HG03571 (cell line): ENCODE results near the gene TNRC18.
"Not testable (repeated sequence)": the region's sequence is repeated elsewhere in the genome, so short reads cannot be mapped to it uniquely, and the experiment has no call there.

Experiments used
- ATAC-seq: cut with Tn5 transposase; IDR thresholded peaks from one replicate; pipeline ENCODE4 v1.9.1; 2021; ENCODE audit not compliant: unreplicated experiment

TNRC18 gene, protein sequence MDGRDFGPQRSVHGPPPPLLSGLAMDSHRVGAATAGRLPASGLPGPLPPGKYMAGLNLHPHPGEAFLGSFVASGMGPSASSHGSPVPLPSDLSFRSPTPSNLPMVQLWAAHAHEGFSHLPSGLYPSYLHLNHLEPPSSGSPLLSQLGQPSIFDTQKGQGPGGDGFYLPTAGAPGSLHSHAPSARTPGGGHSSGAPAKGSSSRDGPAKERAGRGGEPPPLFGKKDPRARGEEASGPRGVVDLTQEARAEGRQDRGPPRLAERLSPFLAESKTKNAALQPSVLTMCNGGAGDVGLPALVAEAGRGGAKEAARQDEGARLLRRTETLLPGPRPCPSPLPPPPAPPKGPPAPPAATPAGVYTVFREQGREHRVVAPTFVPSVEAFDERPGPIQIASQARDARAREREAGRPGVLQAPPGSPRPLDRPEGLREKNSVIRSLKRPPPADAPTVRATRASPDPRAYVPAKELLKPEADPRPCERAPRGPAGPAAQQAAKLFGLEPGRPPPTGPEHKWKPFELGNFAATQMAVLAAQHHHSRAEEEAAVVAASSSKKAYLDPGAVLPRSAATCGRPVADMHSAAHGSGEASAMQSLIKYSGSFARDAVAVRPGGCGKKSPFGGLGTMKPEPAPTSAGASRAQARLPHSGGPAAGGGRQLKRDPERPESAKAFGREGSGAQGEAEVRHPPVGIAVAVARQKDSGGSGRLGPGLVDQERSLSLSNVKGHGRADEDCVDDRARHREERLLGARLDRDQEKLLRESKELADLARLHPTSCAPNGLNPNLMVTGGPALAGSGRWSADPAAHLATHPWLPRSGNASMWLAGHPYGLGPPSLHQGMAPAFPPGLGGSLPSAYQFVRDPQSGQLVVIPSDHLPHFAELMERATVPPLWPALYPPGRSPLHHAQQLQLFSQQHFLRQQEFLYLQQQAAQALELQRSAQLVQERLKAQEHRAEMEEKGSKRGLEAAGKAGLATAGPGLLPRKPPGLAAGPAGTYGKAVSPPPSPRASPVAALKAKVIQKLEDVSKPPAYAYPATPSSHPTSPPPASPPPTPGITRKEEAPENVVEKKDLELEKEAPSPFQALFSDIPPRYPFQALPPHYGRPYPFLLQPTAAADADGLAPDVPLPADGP (N-terminal part only)

DNA sequence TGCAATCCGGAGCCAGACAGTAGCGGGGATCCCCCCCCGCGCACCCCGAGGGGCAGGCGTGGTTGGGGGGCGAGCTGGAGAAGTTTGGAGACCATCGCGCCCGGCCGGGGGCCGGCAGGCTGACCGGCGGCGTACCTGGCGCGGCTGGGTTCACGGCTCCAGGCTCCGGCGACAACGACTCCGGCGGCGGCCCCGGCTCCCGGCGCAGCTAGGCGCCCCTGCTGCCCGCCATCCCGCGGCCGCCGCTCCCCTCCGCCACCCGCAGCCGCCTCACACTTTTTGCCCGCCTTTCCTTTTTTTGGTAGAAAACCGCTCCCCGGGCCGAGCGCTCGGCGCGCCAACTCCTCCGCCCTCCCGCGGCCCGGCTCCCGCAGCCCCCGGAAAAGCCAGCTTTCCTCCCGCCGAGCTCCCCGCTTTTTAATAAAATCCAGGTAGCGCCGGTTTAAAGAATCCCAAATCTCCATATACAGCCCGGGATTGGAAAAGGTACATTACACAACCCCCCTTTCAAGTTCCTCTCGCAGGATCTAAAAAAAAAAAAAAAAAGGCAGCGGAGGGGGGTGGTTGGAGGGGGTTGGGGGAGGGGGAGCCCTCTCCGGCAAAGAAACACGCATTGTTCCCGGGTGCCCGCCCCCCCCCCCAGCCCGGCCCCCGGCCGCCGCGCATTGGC, at the start of gene TNRC18:
TSS of gene TNRC18 (minus strand) at position 529 of the 670 bp plus-strand sequence. CDS start 2,588 bp downstream, outside the sequence.
- ATAC-seq = no peak

DNA sequence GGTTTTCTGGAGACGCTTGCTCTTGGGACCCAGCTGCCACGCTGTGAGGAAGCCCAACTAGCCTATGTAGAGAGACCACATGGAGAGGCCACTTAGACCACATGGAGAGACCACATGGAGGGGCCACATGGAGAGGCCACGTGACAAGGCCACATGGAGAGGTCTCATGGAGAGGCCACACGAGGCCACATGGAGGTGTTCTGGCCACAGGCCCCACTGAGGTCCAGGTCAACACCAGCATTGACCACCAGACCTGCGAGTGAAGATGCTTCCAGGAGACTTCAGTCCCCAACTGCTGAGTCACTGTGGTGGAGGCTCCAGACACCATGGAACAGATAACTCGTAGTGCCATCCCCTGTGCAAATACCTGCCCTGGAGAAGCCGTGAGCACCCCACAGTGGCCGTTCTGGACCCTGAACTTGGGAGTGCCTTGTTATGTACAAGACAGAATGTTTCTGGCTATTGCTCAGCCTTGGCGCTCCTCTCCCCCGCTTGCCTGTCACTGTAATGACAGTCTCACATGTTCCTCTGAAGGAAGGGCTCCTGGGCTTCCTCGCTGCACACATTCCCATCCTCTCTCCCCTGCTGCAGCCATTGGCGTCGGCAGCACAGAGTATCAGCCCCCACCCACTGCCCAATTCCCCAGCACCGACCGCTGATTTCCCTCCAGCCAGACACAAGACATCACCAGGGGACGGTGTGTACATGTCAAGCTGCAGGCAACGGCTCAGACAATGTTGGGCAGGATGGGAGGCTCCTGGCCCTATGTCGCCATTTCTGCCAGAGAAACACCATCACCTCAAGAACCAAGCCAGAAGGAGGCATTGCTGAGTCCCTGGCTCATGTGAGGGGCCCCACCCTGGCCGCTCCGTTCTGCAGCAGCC, 49.0 kb upstream of the TNRC18 start:
- ATAC-seq = no peak

DNA sequence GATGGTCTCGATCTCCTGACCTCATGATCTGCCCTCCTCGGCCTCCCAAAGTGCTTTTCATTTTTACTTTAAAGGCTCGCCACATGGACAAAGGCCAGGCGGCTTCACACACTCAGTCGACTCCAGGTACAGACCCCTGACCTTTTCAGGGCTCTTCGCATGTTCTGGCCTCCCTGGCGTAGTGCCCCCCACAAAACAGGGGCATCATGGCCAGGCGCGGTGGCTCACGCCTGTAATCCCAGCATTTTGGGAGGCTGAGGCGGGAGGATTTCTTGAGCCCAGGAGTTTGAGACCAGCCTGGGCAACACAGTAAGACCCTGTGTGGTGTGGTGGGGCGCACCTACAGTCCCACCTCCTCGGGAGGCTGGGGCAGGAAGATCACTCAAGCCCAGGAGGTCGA, 48.0 kb upstream of the TNRC18 start:
- ATAC-seq = not testable (repeated sequence)

DNA sequence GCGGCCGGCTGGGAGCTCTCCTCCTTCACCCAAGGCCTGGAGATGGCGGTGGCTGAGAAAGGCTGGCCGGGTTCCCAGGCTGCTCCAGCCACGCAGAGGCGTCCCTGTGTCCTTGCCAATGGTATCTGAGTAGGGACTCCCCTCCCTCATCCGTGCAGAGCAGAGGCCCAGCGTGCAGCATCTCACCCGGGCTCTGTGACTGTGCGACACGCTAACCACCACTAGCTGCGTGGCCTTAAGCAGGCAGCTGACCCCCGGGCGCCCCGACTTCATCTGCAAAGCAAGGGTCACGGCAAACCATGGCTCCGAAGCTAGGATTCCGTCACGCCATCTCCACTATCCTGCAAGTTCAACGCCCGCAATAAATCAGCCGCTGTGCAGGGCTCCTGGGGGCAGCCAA, 47.2 kb upstream of the TNRC18 start:
- no peak for ATAC-seq

DNA sequence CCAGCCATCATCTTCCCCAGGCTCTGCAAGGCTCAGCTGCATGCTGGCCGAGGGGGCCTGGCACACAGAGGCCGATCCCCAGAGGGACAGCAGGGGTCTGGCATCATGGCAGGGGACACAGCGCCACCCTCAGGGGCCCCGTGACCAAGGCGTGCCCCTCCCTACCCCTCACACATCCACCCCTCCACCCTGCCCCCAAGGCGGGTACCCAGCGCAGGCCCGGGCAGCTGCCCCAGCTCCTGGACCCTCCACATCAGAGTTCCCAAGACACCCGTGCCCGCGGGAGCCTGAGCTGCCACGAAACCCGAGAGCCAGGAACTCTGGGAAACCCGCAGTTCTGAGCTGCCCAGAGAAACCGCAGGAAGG, 46.5 kb upstream of the TNRC18 start:
- ATAC-seq = no peak

DNA sequence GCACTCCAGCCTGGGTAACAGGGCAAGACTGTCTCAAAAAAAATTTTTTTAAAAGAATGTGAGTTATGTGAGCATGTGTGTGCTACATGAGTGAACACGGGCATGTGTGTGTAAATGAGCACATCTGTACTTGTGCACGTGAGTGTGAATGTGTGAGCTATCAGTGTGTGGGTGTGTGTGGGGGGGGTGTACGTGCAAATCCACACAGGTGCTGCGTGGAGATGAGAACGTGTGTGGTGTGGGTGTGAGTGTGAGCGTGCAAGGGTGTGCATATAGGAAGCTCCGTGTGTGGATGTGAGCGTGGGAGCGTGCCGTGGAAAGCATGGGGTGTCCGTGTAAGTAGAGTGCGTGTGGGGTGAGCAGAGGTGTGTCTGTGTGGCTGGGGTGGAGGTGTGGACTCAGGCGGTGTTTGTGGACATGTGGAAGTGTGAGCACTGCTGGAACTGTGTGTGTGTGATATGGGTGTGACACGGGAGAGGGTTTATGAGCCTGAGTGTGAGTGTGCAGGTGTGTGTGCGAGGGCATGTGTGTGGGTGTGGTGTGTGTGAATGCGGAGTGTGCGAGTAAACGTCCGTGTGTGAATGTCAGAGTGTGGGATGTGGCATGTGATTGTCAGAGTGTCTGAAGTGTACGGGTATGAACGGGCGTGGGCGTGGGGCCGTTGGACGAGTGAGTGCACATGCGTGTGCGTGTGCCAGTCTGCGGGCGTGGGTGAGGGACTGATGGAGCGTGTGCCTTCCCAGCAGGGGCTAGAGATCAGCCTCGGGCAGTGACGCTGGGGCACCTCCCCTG, 45.9 kb upstream of the TNRC18 start:
- no peak for ATAC-seq

DNA sequence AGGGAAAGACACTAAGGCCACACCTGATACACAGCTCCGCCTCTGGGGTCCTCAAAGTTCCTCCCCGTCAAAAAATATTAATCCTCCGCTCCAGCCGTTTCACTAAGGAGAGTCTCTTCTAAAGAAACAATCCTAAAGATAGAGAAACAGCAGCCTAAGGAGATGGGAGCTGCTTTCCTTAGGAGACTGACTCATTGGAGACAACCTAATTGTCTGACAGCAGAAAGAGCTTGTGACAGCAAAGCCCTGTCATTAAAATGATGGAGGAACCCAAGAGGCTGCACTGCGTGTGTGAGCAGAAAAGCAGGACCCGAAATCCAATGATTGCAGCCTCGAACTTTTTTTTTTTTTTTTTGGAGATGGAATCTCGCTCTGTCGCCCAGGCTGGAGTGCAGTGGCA, 44.0 kb upstream of the TNRC18 start:
- ATAC-seq = no peak

DNA sequence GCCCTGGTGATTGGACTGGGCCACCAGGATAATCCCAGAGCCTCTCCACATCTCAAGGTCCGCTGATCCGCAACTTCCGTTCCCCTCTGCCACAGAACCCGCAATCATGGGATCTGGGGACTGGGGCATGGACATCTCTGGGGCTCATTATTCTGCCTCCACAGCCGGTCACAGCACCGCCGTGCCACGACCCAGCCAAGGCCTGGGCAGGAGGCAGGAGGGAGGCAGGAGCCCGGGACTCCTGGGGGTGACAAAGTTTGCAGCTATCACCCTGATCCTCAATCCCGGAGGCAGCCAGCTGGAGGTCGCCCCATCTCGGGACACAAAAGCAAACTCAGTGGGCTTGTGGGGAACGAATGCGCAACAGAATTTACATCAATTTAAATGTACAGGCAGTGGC, 42.9 kb upstream of the TNRC18 start:
- ATAC-seq = no peak

DNA sequence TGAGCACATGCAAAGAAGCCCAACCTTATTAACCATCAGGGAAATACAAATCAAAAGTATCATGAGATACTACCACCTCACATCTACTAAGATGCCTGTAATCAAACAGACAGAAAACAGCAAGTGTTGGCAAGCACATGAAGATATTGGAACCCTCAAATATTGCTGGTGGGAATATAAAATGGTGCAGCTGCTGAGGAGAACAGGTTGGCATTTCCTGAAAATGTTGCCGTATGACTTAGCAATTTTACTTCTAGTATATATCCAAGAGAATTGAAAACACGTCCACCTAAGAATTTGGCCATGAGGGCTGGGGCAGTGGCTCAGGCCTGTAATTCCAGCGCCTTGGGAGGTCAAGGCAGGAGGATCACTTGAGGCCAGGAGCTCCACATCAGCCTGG, 39.4 kb upstream of the TNRC18 start:
- ATAC-seq = no peak

DNA sequence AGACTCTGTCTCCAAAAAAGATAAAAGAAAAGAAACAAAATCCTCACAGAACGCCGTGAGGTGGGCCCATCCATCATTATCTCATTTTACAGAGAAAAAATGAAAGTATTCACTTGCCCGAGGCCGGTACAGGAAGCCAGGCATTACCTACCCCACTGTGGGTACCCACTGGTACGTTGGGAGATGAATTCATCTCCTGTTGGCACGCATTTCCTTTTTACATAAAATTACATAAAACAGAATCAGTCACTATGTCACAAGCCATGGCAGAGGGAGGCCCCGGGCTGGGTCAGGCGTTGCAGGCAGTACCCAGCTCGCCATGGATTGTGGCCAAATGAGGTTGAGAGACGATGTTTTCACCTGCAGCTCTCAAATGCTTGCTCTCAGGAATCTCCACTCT, 38.6 kb upstream of the TNRC18 start:
- ATAC-seq = no peak

DNA sequence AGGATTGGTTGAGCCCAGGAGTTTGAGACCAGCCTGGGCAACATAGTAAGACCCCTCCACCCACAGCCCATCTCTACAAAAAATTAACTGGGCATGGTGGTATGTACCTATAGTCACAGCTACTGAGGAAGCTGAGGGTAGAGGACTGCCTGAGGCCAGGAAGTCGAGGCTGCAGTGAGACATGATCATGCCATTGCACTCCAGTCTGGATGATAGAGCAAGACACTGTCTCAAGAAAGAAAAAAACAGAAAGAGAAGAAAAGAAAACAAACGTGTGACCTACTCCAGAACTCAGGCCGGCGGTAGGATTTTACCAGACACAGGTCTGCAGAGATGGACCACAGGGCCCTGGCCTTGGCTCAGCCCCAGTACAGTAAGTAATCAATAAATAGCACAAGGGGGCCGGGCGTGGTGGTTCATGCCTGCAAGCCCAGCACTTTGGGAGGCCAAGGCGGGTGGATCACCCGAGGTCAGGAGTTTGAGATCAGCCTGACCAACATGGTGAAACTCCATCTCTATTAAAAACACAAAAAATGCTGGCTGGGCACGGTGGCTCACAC, 35.4 kb upstream of the TNRC18 start:
- ATAC-seq = no peak

DNA sequence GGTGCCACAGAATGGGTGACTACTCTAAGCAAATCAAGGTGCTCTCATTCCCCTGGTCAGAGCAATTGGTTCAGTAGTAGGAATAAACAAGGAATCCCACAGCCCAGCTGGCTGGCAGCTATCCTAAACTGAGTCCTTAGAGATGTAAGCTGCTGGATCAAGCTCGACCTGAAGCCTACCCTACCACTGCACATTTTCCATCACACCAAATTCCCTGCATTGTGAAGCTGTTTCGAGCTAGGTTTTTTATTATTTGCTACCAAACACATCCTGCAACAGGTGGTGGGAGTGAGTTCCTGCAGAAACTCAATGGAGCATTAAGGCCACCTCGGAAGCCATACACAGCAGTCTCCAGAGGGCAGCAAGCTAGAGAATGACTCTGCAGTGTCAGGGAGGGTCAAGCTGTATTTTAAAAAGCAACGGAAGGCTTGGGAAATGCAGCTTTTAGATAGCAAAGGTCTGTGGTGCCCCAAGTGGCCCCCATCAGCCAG, 33.7 kb upstream of the TNRC18 start:
- ATAC-seq = no peak

DNA sequence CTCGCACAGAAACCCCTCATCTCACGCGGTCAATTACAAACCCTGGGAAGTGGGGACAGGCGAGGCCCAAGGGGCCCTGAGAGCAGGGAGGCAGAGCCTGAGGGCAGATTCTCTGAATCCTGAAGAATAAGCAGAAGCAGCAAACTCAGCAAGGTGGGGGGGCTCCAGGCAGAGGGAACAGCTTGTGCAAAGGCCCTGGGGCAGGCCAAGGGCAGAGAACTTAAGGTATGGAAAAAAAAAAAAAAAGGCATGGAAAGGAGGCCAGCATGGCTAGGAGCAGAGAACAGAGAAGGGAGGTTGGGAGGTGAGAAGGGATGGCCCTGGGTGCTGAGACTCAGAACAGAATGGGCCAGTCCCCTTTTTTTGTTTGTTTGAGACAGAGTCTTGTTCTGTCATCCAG, 32.8 kb upstream of the TNRC18 start:
- no peak for ATAC-seq

DNA sequence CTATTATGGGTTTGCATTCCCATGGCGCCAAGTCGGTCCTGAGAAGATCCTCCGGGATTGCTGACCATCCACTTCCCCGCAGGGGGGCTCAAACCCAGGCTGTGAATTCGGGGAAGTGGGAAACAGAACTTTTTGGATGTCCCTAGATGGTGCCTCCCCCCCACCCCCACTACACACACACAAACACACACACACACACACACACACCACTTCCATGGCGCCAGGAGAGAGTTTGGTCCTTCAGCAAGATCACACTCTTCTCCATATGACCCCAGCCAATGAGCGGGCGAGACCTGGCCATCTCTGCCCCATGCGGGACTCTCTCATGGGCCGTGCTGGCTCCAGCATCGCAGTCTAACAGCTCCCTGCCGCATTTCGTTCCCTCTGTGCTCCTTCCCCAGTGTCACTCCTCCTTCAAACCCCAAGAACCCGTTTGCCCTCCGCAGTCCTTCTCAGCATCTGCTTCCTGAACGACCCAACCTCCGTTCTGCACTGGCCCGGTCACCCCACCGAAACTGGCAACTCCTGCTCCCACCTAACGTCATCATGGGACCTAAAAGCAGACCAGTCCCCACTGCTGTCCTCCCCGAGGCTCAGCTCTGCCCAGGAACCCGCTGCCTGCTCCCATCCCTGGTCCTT, 32.1 kb upstream of the TNRC18 start:
- no peak for ATAC-seq

DNA sequence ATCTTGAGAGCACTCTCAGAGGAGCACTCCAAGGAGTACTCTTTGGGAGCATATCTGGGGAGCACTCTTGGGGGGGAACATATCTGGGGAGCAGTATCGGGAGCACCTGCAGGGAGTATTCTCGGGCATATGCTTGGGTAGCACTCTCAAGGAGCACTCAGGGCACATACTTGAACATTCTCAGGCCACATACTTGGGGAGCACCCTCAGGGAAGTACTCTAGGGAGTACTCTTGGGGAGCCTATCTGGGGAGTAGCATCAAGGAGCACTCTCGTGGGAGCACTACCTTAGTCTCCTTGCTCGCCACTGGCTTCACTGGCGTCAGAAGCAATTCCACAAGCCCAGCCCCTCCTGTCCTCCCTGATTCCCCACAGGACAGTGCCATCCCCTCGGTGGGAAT, 31.5 kb upstream of the TNRC18 start:
- no peak for ATAC-seq

DNA sequence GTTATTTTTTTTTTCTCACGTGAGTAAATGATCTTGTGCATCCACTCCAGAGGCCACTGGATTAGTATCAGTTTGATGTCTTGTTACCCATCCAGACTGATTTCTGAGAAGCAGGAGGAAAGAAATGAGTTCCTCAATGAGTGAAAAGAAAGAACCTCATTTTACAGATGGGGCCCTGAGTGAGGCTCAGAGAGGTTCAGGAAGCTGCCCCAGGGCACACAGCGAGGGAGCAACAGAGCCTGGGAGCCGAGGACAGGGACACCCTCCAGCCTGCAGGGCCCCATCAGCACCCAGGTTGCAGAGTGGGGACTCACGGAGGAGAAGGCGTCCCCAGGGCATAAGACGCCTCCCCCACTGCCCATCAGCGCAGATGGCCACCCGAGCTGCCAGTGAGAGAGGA, 30.9 kb upstream of the TNRC18 start:
- no peak for ATAC-seq

DNA sequence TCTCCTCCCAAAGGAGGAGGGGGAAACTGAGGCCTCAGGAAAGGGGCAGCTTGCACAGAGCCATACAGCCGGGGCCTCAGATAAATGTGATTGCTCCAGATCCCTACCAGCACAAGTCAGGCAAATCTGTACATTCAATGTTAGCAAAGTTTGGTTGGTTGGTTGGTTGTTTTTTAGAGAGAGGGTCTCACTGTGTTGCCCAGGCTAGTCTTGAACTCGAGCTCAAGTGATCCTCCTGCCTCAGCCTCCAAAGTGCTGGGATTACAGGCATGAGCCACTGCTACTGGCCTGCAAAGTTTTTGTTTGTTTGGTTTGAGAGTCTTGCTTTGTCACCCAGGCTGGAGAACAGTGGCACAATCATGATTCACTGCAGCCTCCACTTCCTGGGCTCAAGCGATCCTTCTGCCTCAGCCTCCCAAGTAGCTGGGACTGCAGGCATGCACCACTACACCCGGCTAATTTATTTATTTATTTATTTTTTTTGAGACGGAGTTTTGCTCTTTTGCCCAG, 30.0 kb upstream of the TNRC18 start:
- no peak for ATAC-seq

DNA sequence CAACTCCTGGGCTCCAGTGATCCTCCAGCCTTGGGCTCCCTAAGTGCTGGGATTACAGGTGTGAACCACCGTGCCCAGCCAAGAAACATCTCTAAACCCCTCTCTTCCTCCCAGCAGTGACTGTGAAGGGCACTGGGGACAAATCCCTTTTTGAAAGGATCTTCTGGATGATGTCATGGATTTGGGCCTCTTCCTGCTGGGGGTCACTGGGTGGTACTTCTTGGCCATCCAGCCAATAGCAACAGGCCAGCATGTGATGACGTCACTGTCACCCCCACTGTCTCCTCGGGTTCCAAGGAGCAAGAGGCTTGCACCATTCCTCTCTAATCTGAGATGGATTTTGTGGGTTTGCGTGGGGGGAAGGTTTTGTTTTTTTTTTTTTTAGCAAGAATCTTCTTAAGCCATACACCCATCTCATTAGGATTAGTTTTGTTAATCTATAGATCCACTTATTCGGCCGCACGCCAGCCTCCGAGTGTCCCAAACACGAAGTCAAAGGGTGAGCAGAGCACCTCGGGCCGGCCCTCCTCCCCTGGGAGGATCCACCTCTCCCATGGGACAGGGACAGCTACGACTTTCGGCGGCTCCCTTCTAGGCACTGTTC, 29.4 kb upstream of the TNRC18 start:
- ATAC-seq = no peak
